MM.1S (cell line): ENCODE measurements around the gene NFX1.
"Not testable (repeated sequence)": the region's sequence is repeated elsewhere in the genome, so short reads cannot be mapped to it uniquely, and the experiment has no call there.

Experiments
- DNase-seq: peaks from one replicate; pipeline ENCODE4 v3.0.0-alpha.2; 2015
- H2AFZ ChIP-seq: fragments of 300-600 bp; sonication (generic); 2 replicates; pipeline ENCODE4 v1.6.0; 2016; ENCODE audit warnings: antibody characterized with exemption, low read length
- H3F3A ChIP-seq: fragments of 300-600 bp; sonication (generic); 2 replicates; pipeline ENCODE4 v1.6.1; 2016; ENCODE audit warnings: mild to moderate bottlenecking, antibody characterized with exemption, low read length, moderate library complexity, mixed read lengths; ENCODE audit not compliant: insufficient read depth
- H3K27ac ChIP-seq: fragments of 300-600 bp; sonication (generic); 2 replicates; pipeline ENCODE4 v1.5.1; 2016; ENCODE audit warnings: mild to moderate bottlenecking, low read length
- H3K27me3 ChIP-seq: fragments of 300-600 bp; sonication (generic); replicated peaks from 2 replicates; pipeline ENCODE4 v1.6.0; 2016; ENCODE audit warnings: low read length; ENCODE audit not compliant: insufficient read depth
- H3K36me3 ChIP-seq: fragments of 300-600 bp; sonication (generic); replicated peaks from 2 replicates; pipeline ENCODE4 v1.6.1; 2016; ENCODE audit warnings: mild to moderate bottlenecking, low read length, mixed read lengths; ENCODE audit not compliant: insufficient read depth
- H3K4me1 ChIP-seq: fragments of 300-600 bp; sonication (generic); 2 replicates; pipeline ENCODE4 v1.6.1; 2016; ENCODE audit warnings: low read length, mixed read lengths
- H3K4me2 ChIP-seq: fragments of 300-600 bp; sonication (generic); 2 replicates; pipeline ENCODE4 v1.6.0; 2016; ENCODE audit warnings: low read depth, low read length
- H3K4me3 ChIP-seq: fragments of 300-600 bp; sonication (generic); 2 replicates; pipeline ENCODE4 v1.5.1; 2016; ENCODE audit warnings: low read length, mixed read lengths
- H3K79me2 ChIP-seq: fragments of 300-600 bp; sonication (generic); 2 replicates; pipeline ENCODE4 v1.6.1; 2016; ENCODE audit warnings: mixed run types, low read length, mixed read lengths
- H3K9ac ChIP-seq: fragments of 300-600 bp; sonication (generic); 2 replicates; pipeline ENCODE4 v1.6.1; 2016; ENCODE audit warnings: low read length, mixed read lengths
- H3K9me2 ChIP-seq: fragments of 300-600 bp; sonication (generic); replicated peaks from 2 replicates; pipeline ENCODE4 v1.6.1; 2016; ENCODE audit warnings: mild to moderate bottlenecking, low read length, mixed read lengths; ENCODE audit not compliant: insufficient read depth
- H3K9me3 ChIP-seq: fragments of 300-600 bp; sonication (generic); replicated peaks from 2 replicates; pipeline ENCODE4 v1.6.1; 2016; ENCODE audit warnings: mild to moderate bottlenecking, low read length, mixed read lengths; ENCODE audit not compliant: insufficient read depth
- H4K20me1 ChIP-seq: fragments of 300-600 bp; sonication (generic); 2 replicates; pipeline ENCODE4 v1.6.1; 2016; ENCODE audit warnings: mild to moderate bottlenecking, low read length, moderate library complexity, mixed read lengths; ENCODE audit not compliant: insufficient read depth
- EZH2 ChIP-seq: fragments of 300-600 bp; sonication (generic); optimal IDR thresholded peaks from 2 replicates; pipeline ENCODE3; 2017; ENCODE audit warnings: low read depth, mild to moderate bottlenecking, antibody characterized with exemption, low read length, mixed read lengths
- EZH2phosphoT487 ChIP-seq: fragments of 300-600 bp; sonication (generic); IDR thresholded peaks from 2 replicates; pipeline ENCODE4 v1.6.1; 2018; ENCODE audit warnings: antibody characterized with exemption, low read length
- TF ChIP-seq, protein P1 (sequence below): fragments of 300-600 bp; sonication (generic); IDR thresholded peaks from 2 replicates; pipeline ENCODE4 v1.5.1; 2016; ENCODE audit warnings: antibody characterized with exemption, low read length, mixed read lengths

The NFX1 gene

DNA sequence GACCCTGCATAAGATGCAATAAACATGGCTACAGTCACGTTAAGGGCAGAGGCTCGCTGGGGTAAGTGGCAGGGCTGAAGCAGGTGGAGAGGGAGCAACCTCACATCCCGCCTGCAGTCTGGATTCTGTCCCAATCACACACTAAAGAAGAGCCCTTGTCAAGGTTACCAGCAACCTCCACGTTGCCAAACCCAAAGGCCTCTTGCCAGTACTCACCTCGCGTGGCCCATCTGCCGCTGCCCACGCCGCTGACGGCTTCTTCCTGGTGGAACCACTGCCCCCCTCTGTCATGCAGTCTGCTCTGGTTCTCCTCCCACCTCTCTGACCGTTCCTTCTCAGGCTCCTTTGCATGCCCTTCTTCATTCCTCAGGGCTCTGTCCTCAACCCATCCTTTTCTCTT is 103.3 kb downstream of the NFX1 start:
- Histone ChIP-seq H3K4me1 (no peaks in the 10 kb centered on the region), H3K9me3 (no peaks in the 10 kb centered on the region), H4K20me1 (no peaks in the 10 kb centered on the region), H3K36me3 (no peaks in the 10 kb centered on the region), H3F3A (no peaks in the 10 kb centered on the region), H3K4me2 (no peak overlapping the region), H3K27ac (no peak overlapping the region), H3K79me2 (no peaks in the 10 kb centered on the region), H2AFZ (no peak overlapping the region), H3K4me3 (no peak overlapping the region), H3K27me3 (no peaks in the 10 kb centered on the region), H3K9me2 (no peaks in the 10 kb centered on the region), H3K9ac (no peak overlapping the region)
- no peak for DNase-seq
- TF ChIP-seq EZH2phosphoT487 (no peak), EZH2 (no peak)
- TF ChIP-seq, protein P1, sequence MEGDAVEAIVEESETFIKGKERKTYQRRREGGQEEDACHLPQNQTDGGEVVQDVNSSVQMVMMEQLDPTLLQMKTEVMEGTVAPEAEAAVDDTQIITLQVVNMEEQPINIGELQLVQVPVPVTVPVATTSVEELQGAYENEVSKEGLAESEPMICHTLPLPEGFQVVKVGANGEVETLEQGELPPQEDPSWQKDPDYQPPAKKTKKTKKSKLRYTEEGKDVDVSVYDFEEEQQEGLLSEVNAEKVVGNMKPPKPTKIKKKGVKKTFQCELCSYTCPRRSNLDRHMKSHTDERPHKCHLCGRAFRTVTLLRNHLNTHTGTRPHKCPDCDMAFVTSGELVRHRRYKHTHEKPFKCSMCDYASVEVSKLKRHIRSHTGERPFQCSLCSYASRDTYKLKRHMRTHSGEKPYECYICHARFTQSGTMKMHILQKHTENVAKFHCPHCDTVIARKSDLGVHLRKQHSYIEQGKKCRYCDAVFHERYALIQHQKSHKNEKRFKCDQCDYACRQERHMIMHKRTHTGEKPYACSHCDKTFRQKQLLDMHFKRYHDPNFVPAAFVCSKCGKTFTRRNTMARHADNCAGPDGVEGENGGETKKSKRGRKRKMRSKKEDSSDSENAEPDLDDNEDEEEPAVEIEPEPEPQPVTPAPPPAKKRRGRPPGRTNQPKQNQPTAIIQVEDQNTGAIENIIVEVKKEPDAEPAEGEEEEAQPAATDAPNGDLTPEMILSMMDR, result no peak

DNA sequence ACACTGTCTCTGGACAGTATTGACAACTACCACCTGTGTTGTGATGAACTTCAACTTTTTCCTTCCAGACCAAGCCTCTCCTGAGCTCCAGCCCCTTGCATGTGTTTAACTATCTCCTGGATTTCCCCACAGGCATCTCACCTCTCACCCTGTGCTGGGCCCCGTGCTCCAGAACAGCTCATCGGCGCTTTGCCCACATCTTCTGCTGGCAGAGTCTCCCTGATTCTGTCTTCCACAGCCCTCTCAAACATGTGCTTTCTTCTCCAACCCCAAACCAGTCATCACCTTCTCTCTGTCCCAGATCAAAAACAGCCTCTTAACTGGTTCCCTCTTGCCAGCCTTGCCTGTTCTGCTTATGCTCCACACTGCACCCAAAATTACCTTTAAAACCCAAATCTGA is 103.7 kb downstream of the NFX1 start:
- not testable (repeated sequence) for H2AFZ ChIP-seq, H3K9me2 ChIP-seq, H3K27ac ChIP-seq, H3K9ac ChIP-seq, H3F3A ChIP-seq, H3K79me2 ChIP-seq, H3K4me2 ChIP-seq, H3K4me3 ChIP-seq, H3K27me3 ChIP-seq, H4K20me1 ChIP-seq, H3K36me3 ChIP-seq, H3K9me3 ChIP-seq, H3K4me1 ChIP-seq, DNase-seq

DNA sequence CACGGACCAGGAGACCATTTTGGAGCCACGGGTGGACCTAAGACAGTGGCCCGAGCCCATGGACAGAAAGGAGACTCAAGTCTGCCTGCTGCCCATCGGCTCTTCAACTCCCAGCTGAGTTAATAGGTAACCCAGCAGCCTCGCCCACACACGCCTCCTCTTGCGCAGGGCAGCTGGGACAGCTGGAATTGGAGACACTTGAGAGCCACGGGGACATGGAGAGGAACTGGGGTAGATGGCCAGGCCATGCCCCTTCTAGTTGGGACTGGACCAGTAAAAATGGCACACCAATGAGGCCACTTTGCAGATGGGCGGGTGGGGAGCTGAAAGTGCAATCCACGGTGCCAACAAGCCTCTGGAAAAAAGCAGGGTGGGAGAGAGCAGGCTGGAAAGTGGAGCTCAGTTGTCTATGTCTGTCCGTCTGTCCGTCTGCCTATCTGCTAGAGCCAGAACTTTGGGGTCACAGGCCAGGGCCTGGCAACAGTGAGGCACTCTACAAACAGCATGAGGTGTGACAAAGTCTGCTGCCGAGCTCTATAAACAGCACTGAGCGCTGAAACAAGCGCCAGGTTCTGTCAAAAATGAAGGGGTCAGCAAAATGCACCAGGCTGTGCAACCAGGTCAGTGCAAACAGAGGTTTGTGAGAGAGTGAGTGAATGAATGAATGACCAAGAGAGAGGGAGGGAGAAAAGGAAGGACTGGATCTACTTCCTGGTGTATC is 105.0 kb downstream of the NFX1 start:
- not testable (repeated sequence) for H3K27me3 ChIP-seq, H4K20me1 ChIP-seq, H3K4me2 ChIP-seq, H3K79me2 ChIP-seq, H3K4me1 ChIP-seq, H3K9ac ChIP-seq, H3K36me3 ChIP-seq, H3K9me2 ChIP-seq, H3K9me3 ChIP-seq, H2AFZ ChIP-seq, DNase-seq, H3K27ac ChIP-seq, H3F3A ChIP-seq, H3K4me3 ChIP-seq

DNA sequence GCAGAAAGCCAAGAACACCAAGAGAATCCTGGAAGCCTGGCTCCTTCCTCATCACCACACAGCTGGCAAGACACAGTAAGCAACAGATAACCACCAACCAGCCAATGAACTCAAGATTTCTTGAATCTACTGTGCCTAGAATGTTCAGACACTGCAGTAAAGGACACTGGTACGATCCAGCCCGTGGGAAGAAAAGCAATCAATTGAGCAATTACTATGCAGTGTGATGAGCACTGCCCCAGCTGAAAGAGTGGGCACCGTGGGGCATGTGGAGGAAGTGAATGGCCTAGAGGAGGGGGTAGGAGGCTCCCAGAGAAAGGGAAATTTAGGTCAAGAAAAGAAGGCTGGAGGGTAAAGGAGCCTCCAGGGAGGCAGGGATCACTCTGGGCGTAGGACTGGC is 107.5 kb downstream of the NFX1 start:
- H4K20me1 ChIP-seq, H3K4me2 ChIP-seq, H3K79me2 ChIP-seq, H2AFZ ChIP-seq, H3F3A ChIP-seq, H3K9ac ChIP-seq, DNase-seq, H3K27ac ChIP-seq, H3K36me3 ChIP-seq, H3K9me3 ChIP-seq, H3K27me3 ChIP-seq, H3K9me2 ChIP-seq, H3K4me1 ChIP-seq, H3K4me3 ChIP-seq: not testable (repeated sequence)

DNA sequence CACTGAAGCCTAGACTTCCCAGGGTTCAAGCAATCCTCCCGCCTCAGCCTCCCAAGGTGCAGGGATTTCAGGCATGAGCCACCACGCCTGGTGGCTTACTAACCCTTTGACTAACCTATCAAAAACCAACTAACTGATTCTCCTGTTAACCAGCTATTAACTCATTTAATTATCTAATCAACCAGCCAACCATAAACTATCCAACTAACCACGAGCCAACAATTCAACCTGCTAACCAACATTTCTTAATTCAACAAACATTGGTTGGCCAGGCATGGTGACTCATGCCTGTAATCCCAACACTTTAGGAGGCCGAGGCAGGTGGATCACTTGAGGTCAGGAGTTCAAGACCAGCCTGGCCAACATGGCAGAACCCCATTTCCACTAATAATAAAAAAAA is 108.7 kb downstream of the NFX1 start:
- not testable (repeated sequence) for H3K9ac ChIP-seq, H4K20me1 ChIP-seq, H3K4me3 ChIP-seq, H3K9me2 ChIP-seq, H2AFZ ChIP-seq, H3K36me3 ChIP-seq, H3K27me3 ChIP-seq, H3F3A ChIP-seq, H3K4me2 ChIP-seq, H3K27ac ChIP-seq, DNase-seq, H3K4me1 ChIP-seq, H3K9me3 ChIP-seq, H3K79me2 ChIP-seq

DNA sequence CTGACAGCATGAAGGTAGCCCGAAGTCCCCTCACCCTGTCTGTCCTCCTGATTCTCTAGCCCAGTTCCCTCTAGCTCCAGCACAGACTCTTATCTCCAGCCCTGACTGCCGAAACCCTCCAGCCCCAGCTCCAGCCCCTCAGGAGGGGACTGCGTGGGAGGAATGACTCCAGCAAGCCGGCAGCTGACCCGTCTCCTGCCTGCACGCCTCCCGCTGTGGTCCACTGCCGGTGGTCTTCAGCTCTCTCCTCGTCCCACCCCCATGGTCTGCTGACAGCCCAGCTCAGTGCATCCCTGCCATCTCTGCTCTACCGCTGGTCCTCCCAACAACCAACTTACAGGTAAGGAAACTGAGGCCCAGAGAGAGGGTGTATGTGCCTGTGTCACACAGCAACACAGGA is 111.5 kb downstream of the NFX1 start:
- H3K4me1 ChIP-seq, H4K20me1 ChIP-seq, H3K9me3 ChIP-seq, H3K27ac ChIP-seq, H3K4me3 ChIP-seq, H2AFZ ChIP-seq, H3K4me2 ChIP-seq, H3K9me2 ChIP-seq, H3K27me3 ChIP-seq, DNase-seq, H3K79me2 ChIP-seq, H3F3A ChIP-seq, H3K36me3 ChIP-seq, H3K9ac ChIP-seq: not testable (repeated sequence)

DNA sequence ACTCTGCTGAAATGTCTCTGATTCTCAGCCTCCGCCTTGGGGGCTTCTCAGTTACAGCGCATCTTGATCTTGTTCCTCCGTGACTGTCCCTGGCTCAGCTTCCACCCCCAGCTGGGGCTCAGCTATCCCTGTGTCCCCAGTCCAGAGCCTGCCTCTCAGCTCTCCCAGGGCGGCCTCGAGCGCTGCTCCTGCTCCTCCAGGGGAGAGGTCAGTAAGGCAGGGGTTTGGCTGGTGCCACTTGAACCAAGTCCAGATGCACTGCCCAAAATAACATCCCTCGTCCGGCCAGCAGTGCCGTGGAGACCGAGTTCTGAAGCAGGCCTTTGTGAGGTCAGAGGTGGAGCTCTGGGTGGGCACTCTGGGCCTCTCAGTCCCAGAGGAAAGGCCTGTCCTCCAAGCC is 112.1 kb downstream of the NFX1 start, which contains the start of gene AQP7:
Gene AQP7 (minus strand): TSS at position 198 of the 400 bp plus-strand sequence. CDS start 1,306 bp downstream, outside the sequence.
- H2AFZ ChIP-seq, result peak within 1 kb of the TSS; percentile 39
- not testable (repeated sequence) for H3K9me2 ChIP-seq, H3K27ac ChIP-seq, H3K27me3 ChIP-seq, H3K4me1 ChIP-seq, H3K9me3 ChIP-seq, H3K4me2 ChIP-seq, H3K79me2 ChIP-seq, H3K36me3 ChIP-seq, DNase-seq, H3K4me3 ChIP-seq, H3F3A ChIP-seq, H3K9ac ChIP-seq, H4K20me1 ChIP-seq
